Activated CD8-positive, alpha-beta memory T cell treated with anti-CD3 and anti-CD28 coated beads, Interleukin-2, amount 10 ng/mL, durations not matched to agents 7 days and 5 days (primary cell): ENCODE measurements around the gene TPM2. TPM values are rescaled to one million over a fixed set of nuclear protein-coding genes. Genes with fewer than 3 reads are reported as not detected.
A peak's percentile ranks its signal among the peaks of the same experiment; 100 is the strongest.

Experiments
- ATAC-seq: fragments of 150-1000 bp; cut with Tn5 transposase; one replicate; pipeline ENCODE4 v1.10.0; 2021; ENCODE audit warnings: moderate library complexity
- CTCF ChIA-PET: fragments of 350-600 bp; sonication (Branson Sonifier 250); formaldehyde crosslinking; loops from one replicate; lab custom pipeline; 2021; ENCODE audit warnings: antibody characterized with exemption; lab: Charles Lee
- DNase-seq: peaks from one replicate; pipeline ENCODE4 v3.0.0-alpha.2; 2020
- H3K27ac Mint-ChIP-seq: one replicate; pipeline ENCODE4 v1.8.0; 2021; ENCODE audit warnings: mild to moderate bottlenecking, mixed read lengths
- H3K27me3 Mint-ChIP-seq: one replicate; pipeline ENCODE4 v1.8.0; 2021; ENCODE audit warnings: mixed read lengths
- H3K36me3 Mint-ChIP-seq: one replicate; pipeline ENCODE4 v1.8.0; 2021; ENCODE audit warnings: mild to moderate bottlenecking, mixed read lengths
- H3K4me1 Mint-ChIP-seq: one replicate; pipeline ENCODE4 v1.8.0; 2021; ENCODE audit warnings: mixed read lengths
- H3K4me3 Mint-ChIP-seq: one replicate; pipeline ENCODE4 v1.8.0; 2021; ENCODE audit warnings: mild to moderate bottlenecking, moderate library complexity, mixed read lengths
- H3K9me3 Mint-ChIP-seq: one replicate; pipeline ENCODE4 v1.8.0; 2022; ENCODE audit warnings: low read depth, mixed read lengths
- total RNA-seq, 2 experiments: library from RNA; stranded (reverse); gene quantifications; one replicate each; pipeline ENCODE4 v1.2.3, GENCODE V29; 2021

Gene TPM2
- total RNA-seq = 10 to 100 TPM in 1 of 2 experiments, 1 to 10 TPM in 1; 6.1 to 12.1 TPM

DNA sequence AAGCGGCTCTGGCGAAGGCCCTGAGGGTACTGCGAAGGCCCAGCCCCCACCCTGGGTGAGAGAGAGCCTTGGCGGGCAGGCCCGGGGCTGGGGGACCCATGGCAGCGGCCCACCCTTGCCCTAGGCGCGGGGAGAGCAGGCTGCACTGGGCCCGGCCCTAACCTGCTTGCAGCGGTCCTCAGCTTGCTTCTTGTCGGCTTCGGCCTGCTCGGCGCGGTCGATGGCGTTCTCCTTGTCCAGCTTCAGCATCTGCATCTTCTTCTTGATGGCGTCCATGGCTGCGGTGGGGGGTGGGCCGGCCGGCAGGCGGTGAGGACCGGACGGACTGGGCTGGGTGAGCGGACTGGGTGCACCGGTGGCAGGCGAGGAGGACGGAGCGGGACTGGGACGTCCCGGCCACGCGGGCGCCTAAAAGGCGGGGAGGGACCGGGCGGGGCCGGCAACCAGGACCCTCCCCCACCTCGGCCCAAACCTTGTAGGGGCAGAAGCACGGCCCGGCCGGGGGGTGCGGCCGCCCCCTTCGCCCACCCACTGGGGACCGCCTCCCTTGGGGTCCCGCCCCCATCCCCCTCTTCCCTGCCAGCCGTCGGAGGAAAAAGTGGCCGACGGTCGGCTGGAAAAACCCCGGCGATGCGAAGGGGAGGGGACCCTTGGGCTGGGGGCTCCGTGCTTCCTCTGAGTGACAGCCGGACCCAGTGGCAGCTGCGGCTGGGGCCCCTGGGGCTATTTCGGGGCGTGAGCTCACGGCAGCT, at the start of gene TPM2:
Gene TPM2 (minus strand): TSS at position 384 of the 752 bp plus-strand sequence. CDS start 108 bp downstream, at position 276.
- peaks cover 14% of the 10 kb centered on the region for H3K4me1 Mint-ChIP-seq
- ATAC-seq = no peak

DNA sequence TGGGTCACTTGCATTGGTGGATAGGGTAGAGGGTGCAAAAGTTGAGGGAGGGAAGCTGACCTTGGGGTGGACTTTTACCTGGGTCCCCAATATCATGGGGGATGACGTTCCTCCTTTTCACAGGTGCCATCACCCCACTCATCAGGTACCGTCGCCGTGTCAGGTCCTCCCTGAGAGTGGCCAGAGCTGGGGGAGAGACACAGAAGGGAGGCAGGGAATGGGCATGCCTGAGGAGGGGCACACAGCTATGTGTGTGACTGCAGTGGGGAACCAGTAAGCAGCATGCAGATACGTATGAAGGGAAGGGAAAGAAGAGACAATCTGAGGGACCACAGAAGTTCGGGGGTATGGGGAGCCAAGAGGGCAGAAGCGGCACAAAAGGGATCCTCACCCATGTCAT, 49.2 kb upstream of the TPM2 start:
- CTCF ChIA-PET = interaction anchor here (3.4 to 11.1 kb wide), 2 partner anchors 8 to 43 kb away, joined by 13 to 150 read pairs; partner anchors contain the start of genes GBA2 and RGP1
- Mint-ChIP-seq H3K4me3 (no peak overlapping the region), H3K9me3 (no peaks in the 10 kb centered on the region), H3K4me1 (peaks cover 28% of the 10 kb centered on the region), H3K27me3 (no peaks in the 10 kb centered on the region), H3K36me3 (peaks cover 27% of the 10 kb centered on the region), H3K27ac (no peak overlapping the region)
- no peak for DNase-seq
- no peak for ATAC-seq

More for the DNA sequence above, at the start of gene TPM2:
- CTCF ChIA-PET = interaction anchor here (0.8 to 1.1 kb wide), 5 partner anchors 13 to 46 kb away, joined by 3 to 10 read pairs (median 3); partner anchors contain the start of genes CCDC107 and RMRP
- Mint-ChIP-seq H3K9me3 (no peaks in the 10 kb centered on the region), H3K4me3 (peak within 1 kb of the TSS; percentile 74), H3K36me3 (no peaks in the 10 kb centered on the region), H3K27ac (no peak within 1 kb of the TSS), H3K27me3 (no peaks in the 10 kb centered on the region)
- no peak for DNase-seq

DNA sequence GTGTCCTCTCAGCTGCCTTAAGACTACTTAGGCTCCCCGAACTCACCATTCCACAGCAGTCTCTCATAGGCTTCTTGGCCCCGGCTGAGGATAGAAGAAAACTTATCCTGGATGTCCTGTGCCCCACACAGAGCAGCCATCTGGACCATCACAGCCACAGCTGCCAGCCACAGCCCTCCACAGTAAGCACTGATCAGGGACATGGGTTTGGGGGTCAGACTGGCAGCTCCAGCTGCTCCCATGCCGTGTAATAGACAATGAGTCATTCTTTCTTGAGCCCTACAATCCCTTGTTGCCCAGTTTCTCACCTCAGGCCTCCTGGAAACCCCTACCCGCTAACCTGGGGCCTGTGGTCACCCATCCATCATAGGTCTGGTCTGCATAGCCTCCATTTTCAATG, 48.5 kb upstream of the TPM2 start:
- DNase-seq (no peak), ATAC-seq (no peak)
- CTCF ChIA-PET = interaction anchor here (0.6 to 11.1 kb wide), 6 partner anchors 9 to 144 kb away, joined by 3 to 150 read pairs (median 6); partner anchors contain the start of genes GBA2 and RGP1
- Mint-ChIP-seq H3K9me3 (no peaks in the 10 kb centered on the region), H3K36me3 (peaks cover 21% of the 10 kb centered on the region), H3K4me1 (peaks cover 31% of the 10 kb centered on the region), H3K27me3 (no peaks in the 10 kb centered on the region), H3K4me3 (no peak overlapping the region), H3K27ac (no peak overlapping the region)

DNA sequence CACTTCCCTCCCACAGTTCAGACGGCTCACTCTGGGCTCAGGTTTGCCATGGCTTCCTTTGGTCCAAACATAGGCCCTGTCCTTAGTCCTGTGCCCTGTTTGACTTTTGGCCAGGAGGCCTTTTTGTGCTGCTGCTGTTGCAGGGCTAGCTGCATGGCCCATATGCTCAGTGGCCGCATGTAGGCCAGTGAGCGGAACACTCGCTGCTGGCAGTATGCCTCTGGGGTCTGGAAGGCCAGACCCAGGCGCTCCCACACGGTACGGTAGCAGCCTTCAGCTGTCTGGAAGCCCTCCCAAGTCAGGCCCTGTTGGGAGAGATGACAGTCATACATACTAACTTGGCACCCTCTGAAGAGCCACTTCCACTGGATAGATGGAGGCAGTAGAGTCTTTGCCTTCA, 47.4 kb upstream of the TPM2 start:
- H3K27ac Mint-ChIP-seq = no peak overlapping the region

DNA sequence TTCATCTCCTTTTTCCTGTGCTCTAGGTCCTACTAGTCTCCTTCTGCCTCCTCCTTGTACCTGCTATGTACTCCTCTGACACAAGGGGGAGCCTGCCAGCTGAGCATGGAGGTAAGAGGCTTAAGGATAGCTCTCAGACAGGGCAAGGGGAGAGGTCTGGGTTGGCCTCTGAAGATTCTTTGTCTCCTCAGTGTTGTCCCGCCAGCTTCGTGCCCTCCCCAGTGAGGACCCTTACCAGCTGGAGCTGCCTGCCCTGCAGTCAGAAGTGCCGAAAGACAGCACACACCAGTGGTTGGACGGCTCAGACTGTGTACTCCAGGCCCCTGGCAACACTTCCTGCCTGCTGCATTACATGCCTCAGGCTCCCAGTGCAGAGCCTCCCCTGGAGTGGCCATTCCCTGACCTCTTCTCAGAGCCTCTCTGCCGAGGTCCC, 46.5 kb upstream of the TPM2 start:
- peaks cover 20% of the 10 kb centered on the region for H3K4me1 Mint-ChIP-seq
- H3K4me3 Mint-ChIP-seq = no peak overlapping the region
- no peaks in the 10 kb centered on the region for H3K27me3 Mint-ChIP-seq
- peak; percentile 83 for DNase-seq
- no peaks in the 10 kb centered on the region for H3K9me3 Mint-ChIP-seq
- no peak overlapping the region for H3K27ac Mint-ChIP-seq
- H3K36me3 Mint-ChIP-seq = peaks cover 21% of the 10 kb centered on the region
- ATAC-seq = no peak
- CTCF ChIA-PET = interaction anchor here (0.5 to 11.1 kb wide), 21 partner anchors 9 to 167 kb away, joined by 3 to 150 read pairs (median 5); partner anchors contain the start of genes GBA2, HINT2, RGP1 and SPAG8

More for the DNA sequence above, 47.4 kb upstream of the TPM2 start:
- CTCF ChIA-PET = interaction anchor here (1.0 to 11.1 kb wide), 7 partner anchors 10 to 145 kb away, joined by 3 to 150 read pairs (median 7); partner anchors contain the start of genes GBA2 and RGP1
- Mint-ChIP-seq H3K9me3 (no peaks in the 10 kb centered on the region), H3K4me1 (peaks cover 26% of the 10 kb centered on the region), H3K27me3 (no peaks in the 10 kb centered on the region), H3K36me3 (peaks cover 21% of the 10 kb centered on the region), H3K4me3 (no peak overlapping the region)
- no peak for DNase-seq
- no peak for ATAC-seq

DNA sequence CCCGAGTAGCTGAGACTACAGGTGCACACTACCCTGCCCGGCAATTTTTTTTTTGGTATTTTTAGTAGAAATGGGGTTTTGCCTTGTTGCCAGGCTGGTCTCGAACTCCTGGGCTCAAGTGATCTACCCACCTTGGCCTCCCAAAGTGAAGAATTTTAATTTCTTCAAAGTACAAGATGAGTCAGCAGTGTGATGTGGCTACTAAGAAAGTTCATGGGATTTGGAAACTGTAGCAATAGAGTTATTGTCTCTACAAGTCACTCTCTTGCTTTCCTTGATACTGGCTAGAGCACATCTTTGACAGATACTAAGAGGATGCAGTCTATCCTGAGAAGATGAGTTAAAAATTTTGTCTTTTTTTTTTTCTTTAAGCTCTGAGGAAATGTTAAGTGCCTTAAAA, 44.4 kb upstream of the TPM2 start:
- Mint-ChIP-seq H3K36me3 (peaks cover 18% of the 10 kb centered on the region), H3K4me3 (no peak overlapping the region), H3K4me1 (peaks cover 23% of the 10 kb centered on the region), H3K9me3 (no peaks in the 10 kb centered on the region), H3K27ac (peak overlapping the region; percentile 29), H3K27me3 (no peaks in the 10 kb centered on the region)
- DNase-seq = no peak
- CTCF ChIA-PET = interaction anchor here (1.2 to 11.1 kb wide), 7 partner anchors 13 to 148 kb away, joined by 3 to 150 read pairs (median 11); partner anchors contain the start of genes GBA2 and RGP1
- no peak for ATAC-seq

DNA sequence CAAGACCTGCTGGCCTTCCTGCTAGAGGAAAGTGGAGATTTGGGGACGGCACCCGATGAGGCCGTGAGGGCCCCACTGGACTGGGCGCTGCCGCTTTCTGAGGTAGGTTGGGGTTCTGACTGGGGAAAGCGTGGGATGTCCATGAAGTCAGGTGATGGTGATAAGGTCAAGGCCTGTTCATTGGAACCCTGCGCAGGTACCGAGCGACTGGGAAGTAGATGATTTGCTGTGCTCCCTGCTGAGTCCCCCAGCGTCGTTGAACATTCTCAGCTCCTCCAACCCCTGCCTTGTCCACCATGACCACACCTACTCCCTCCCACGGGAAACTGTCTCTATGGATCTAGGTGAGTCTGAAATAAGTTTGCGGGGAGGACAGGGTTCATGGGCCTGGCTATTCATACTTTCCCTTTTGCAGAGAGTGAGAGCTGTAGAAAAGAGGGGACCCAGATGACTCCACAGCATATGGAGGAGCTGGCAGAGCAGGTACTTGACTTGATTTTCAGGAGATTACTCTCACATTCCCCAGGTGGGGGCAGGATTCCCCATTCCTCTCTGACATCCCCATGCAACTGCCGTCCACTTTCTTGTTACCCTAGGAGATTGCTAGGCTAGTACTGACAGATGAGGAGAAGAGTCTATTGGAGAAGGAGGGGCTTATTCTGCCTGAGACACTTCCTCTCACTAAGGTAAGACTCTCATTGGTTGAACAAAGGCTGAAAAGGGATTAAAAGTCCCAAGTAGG, 43.2 kb upstream of the TPM2 start:
- Mint-ChIP-seq H3K4me3 (no peak overlapping the region), H3K4me1 (peaks cover 23% of the 10 kb centered on the region), H3K9me3 (no peaks in the 10 kb centered on the region), H3K36me3 (peaks cover 10% of the 10 kb centered on the region), H3K27me3 (no peaks in the 10 kb centered on the region), H3K27ac (peak overlapping the region; percentile 87)
- peak; percentile 49 for DNase-seq
- no peak for ATAC-seq
- CTCF ChIA-PET = interaction anchor here (0.7 to 11.1 kb wide), 17 partner anchors 9 to 618 kb away, joined by 3 to 150 read pairs (median 7); partner anchors contain the start of genes ARHGEF39, CCDC107, GBA2 and HINT2

DNA sequence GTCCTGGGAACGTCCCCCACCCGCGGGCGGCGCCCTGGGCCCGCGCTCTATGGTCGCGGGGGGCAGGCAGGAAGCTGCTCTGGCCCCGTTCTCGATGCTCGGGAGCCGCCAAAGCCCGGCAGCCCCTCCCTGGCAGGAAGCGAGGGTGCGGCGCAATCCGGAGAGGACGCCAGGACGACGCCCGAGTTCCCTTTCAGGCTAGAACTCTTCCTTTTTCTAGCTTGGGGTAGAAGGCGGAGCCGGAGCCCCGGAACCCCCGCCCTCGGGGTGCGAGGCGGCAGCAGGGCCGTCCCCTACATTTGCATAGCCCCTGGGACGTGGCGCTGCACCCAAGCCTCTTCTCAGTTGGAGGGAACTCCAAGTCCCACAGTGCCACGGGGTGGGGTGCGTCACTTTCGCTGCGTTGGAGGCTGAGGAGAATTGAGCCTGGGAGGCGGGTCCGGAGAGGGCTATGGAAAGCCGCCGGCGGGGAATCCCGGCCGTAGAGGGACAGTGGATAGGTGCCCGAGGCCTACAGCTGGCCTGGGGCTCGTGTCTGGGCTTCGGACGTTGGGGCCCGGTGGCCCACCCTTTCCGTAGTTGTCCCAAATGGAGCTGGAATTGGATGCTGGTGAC, 42.6 kb upstream of the TPM2 start, which contains the start of the genes CREB3 and TLN1:
Gene CREB3 (plus strand): TSS at position 482 of the 615 bp plus-strand sequence. CDS start 107 bp downstream, at position 589.
Gene TLN1 (minus strand): TSS at position 11 of the 615 bp plus-strand sequence. CDS start 6,501 bp downstream, outside the sequence.
- H3K27ac Mint-ChIP-seq = peak within 1 kb of the TSS; percentile 87

DNA sequence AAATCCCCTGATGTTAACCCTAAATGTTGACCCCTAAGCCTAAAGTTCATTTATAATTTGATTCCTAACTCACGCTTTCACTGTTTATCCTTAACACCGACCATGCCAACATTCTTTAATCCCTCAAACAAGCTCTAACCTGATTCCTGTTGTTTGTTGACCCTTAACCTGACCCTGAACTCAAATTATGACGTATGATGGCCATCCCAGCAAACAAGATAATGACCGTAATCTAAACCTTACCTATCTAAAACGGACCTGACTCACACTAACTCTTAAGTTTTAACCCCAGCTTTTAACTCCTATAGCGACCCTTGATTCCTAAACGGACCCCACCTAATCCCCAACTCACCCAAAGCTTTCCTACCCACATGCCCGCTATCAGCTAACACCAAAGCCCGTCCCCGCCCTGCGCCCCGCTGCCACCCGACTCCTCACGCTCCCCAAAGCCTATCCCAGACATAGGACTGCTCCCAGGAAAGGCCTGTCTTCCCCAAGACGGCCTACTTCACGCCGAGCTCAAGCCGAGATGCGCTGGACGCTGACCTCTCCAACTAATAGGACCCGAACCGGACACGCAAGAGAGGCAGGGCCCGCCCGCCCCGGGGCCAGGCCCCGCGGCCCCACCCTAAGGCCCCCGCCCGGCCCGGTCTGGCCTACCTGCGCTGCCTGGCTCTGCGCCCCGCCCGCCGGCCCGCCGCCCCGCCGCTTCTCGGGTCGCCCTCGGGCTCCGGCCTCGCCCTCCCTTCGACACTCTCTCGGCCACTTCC, 41.9 kb upstream of the TPM2 start:
- Mint-ChIP-seq H3K4me3 (no peak overlapping the region), H3K9me3 (no peaks in the 10 kb centered on the region)

More for the DNA sequence above, 42.6 kb upstream of the TPM2 start, which contains the start of the genes CREB3 and TLN1:
- ATAC-seq (peak; percentile 90), DNase-seq (peak; percentile 99)
- Mint-ChIP-seq H3K4me3 (no peak within 1 kb of the TSS), H3K9me3 (no peaks in the 10 kb centered on the region), H3K27me3 (no peaks in the 10 kb centered on the region), H3K4me1 (peaks cover 23% of the 10 kb centered on the region), H3K36me3 (peaks cover 10% of the 10 kb centered on the region)
- CTCF ChIA-PET = interaction anchor here (0.6 to 11.1 kb wide), 23 partner anchors 9 to 618 kb away, joined by 3 to 150 read pairs (median 6); partner anchors contain the start of genes ARHGEF39, CCDC107, GBA2 and HINT2

DNA sequence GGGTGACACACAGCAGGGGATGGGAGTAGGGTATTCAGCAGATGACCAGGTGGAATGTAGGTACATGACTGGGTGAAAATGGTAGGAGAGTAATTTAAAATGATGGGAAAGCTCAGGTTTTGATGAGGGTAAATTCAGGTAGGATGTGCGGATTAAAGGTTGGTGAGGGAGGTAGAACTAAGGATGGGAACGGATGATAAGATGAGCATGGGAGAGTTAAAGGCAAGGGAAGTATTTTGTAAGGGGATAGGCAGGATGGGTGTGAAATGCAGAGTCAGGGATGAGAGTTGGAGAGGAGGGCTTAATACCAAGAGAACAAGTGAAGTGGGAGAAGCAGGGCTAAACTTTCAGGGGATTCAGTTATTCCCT, 40.7 kb upstream of the TPM2 start:
- H3K4me3 Mint-ChIP-seq = no peak overlapping the region
- ATAC-seq = no peak
- no peak overlapping the region for H3K27ac Mint-ChIP-seq
- no peaks in the 10 kb centered on the region for H3K27me3 Mint-ChIP-seq
- no peak for DNase-seq
- H3K36me3 Mint-ChIP-seq = peaks cover 13% of the 10 kb centered on the region
- CTCF ChIA-PET = interaction anchor here (0.7 to 11.1 kb wide), 13 partner anchors 9 to 114 kb away, joined by 3 to 150 read pairs (median 6); partner anchors contain the start of genes ARHGEF39, CCDC107, GBA2 and RGP1
- peaks cover 23% of the 10 kb centered on the region for H3K4me1 Mint-ChIP-seq
- H3K9me3 Mint-ChIP-seq = no peaks in the 10 kb centered on the region

More for the DNA sequence above, 41.9 kb upstream of the TPM2 start:
- Mint-ChIP-seq H3K27me3 (no peaks in the 10 kb centered on the region), H3K27ac (peak overlapping the region; percentile 87), H3K4me1 (peaks cover 23% of the 10 kb centered on the region), H3K36me3 (peaks cover 11% of the 10 kb centered on the region)
- ATAC-seq (peak; percentile 1), DNase-seq (no peak)
- CTCF ChIA-PET = interaction anchor here (0.6 to 11.1 kb wide), 24 partner anchors 10 to 617 kb away, joined by 3 to 150 read pairs (median 6); partner anchors contain the start of genes ARHGEF39, CCDC107, GBA2 and HINT2

DNA sequence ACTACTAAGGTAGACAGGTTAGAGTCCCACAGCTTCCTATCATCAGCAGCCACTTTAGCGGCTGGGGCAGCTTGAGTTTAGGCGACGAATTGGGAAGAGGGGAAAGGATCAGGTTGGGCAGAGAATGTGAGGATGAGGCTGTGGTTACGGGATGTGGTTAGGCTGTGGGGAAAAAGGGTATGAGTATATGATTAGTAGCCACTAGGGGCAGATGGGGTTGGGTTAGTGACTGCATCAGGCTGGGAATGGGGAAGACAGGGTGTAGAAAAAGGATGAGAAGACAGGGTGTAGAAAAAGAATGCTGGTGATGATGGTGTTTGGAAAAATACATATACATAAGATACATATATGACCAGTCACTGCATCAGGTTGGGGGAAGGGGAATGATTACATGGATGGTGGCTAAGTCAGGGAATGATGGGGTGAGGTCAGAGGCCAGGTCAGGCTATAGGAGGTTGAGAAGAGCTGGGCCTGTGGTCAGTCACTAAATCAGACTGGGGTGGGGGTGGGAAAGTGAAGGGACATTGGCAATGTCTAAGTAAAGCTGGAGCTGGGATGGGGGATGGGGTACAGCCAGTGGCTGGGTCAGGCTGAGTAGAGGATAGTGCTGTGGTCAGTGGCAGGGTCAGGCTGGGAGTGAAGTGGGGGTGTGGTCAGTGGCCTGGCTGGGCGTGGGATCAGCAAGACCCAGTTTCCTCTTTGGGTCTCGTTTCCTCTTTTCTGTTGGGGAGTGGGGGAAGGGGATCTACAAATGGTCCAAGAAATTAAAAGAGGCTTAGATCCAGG, 40.2 kb upstream of the TPM2 start:
- DNase-seq (peak; percentile 75), ATAC-seq (no peak)
- Mint-ChIP-seq H3K4me3 (no peak overlapping the region), H3K27me3 (no peaks in the 10 kb centered on the region), H3K9me3 (no peaks in the 10 kb centered on the region), H3K27ac (no peak overlapping the region), H3K4me1 (peaks cover 22% of the 10 kb centered on the region), H3K36me3 (peaks cover 14% of the 10 kb centered on the region)
- CTCF ChIA-PET = interaction anchor here (0.6 to 11.1 kb wide), 17 partner anchors 9 to 746 kb away, joined by 3 to 150 read pairs (median 14); partner anchors contain the start of genes ARHGEF39, CCDC107, GBA2 and RGP1
